Activated CD8-positive, alpha-beta T cell treated with anti-CD3 and anti-CD28 coated beads for 36 hours (primary cell): ENCODE data around the gene LPP. TPM values are rescaled to one million over a fixed set of nuclear protein-coding genes. Genes with fewer than 3 reads are reported as not detected.

Experiments used
- ATAC-seq: fragments of 200-7000 bp; cut with Tn5 transposase; one replicate; pipeline ENCODE4 v1.10.0; 2021; ENCODE audit warnings: mild to moderate bottlenecking, moderate library complexity
- CTCF ChIA-PET: fragments of 350-600 bp; sonication (Branson Sonifier 250); formaldehyde crosslinking; loops from one replicate; lab custom pipeline; 2021; ENCODE audit warnings: antibody characterized with exemption; lab: Charles Lee
- POLR2A ChIA-PET: fragments of 350-600 bp; sonication (Branson Sonifier 250); formaldehyde crosslinking; loops from one replicate; lab custom pipeline; 2021; ENCODE audit warnings: antibody characterized with exemption; lab: Charles Lee
- DNase-seq: peaks from one replicate; pipeline ENCODE4 v3.0.0-alpha.2; 2020
- H3K27ac Mint-ChIP-seq: one replicate; pipeline ENCODE4 v1.8.0; 2021; ENCODE audit warnings: mild to moderate bottlenecking, mixed read lengths
- H3K27me3 Mint-ChIP-seq: one replicate; pipeline ENCODE4 v1.8.0; 2021; ENCODE audit warnings: mixed read lengths
- H3K36me3 Mint-ChIP-seq: one replicate; pipeline ENCODE4 v1.8.0; 2021; ENCODE audit warnings: low read depth, mixed read lengths
- H3K4me1 Mint-ChIP-seq: one replicate; pipeline ENCODE4 v1.8.0; 2021; ENCODE audit warnings: low read depth, mixed read lengths
- H3K4me3 Mint-ChIP-seq: one replicate; pipeline ENCODE4 v1.8.0; 2021; ENCODE audit warnings: mild to moderate bottlenecking, moderate library complexity, mixed read lengths
- H3K9me3 Mint-ChIP-seq: one replicate; pipeline ENCODE4 v1.8.0; 2021; ENCODE audit warnings: mixed read lengths
- intact Hi-C: fragments of 100-400 bp; cut with micrococcal nuclease; formaldehyde crosslinking; loops from one replicate; pipeline ENCODE4 v1.10.0; 2022
- total RNA-seq, 2 experiments: library from RNA; stranded (reverse); gene quantifications; one replicate each; pipeline ENCODE4 v1.2.3, GENCODE V29; 2021
- TF ChIP-seq, protein P1 (sequence below): fragments of 200-600 bp; IDR thresholded peaks from one replicate; pipeline ENCODE4 v1.8.0; 2022; ENCODE audit warnings: antibody characterized with exemption, mild to moderate bottlenecking

Gene LPP
- total RNA-seq, 2 experiments from 2014 or later = 16.4 to 22.6 TPM

DNA sequence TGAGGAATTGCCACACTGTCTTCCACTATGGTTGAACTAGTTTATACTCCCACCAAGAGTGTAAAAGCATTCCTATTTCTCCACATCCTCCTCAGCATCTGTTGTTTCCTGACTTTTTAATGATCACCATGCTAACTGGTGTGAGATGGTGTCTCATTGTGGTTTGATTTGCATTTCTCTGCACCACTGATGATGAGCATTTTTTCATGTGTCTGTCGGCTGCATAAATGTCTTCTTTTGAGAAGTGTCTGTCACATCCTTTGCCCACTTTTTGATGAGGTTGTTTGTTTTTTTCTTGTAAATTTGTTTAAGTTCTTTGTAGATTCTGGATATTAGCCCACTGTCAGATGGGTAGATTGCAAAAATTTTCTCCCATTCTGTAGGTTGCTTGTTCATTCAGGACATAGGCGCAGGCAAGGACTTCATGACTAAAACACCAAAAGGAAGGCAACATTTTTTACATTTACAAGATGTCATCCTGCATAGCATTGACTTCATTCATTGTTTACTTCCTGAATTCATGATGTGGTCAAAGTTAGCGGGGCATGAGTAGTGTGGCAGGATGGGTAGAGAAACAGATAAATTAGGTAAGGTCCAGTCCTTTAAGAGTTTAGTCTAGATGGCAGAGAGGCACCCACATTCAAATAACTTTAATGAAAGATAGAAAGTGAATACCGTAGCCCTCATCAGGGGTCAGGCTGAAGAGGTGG, 45.1 kb upstream of the LPP start:
- ChIA-PET CTCF (interaction anchor here (1.4 kb wide), 1 partner anchor 369 kb away, joined by 5 read pairs; no protein-coding TSS in a partner anchor), POLR2A (no interaction called here)
- no peak for DNase-seq
- peak overlapping the region; percentile 2 for H3K27ac Mint-ChIP-seq
- no peaks in the 10 kb centered on the region for H3K27me3 Mint-ChIP-seq
- intact Hi-C loops = no loop called here
- peaks cover 1% of the 10 kb centered on the region for H3K36me3 Mint-ChIP-seq
- H3K4me3 Mint-ChIP-seq = no peak overlapping the region
- no peaks in the 10 kb centered on the region for H3K9me3 Mint-ChIP-seq
- TF ChIP-seq, protein P1, sequence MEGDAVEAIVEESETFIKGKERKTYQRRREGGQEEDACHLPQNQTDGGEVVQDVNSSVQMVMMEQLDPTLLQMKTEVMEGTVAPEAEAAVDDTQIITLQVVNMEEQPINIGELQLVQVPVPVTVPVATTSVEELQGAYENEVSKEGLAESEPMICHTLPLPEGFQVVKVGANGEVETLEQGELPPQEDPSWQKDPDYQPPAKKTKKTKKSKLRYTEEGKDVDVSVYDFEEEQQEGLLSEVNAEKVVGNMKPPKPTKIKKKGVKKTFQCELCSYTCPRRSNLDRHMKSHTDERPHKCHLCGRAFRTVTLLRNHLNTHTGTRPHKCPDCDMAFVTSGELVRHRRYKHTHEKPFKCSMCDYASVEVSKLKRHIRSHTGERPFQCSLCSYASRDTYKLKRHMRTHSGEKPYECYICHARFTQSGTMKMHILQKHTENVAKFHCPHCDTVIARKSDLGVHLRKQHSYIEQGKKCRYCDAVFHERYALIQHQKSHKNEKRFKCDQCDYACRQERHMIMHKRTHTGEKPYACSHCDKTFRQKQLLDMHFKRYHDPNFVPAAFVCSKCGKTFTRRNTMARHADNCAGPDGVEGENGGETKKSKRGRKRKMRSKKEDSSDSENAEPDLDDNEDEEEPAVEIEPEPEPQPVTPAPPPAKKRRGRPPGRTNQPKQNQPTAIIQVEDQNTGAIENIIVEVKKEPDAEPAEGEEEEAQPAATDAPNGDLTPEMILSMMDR = no peak
- ATAC-seq = no peak
- peaks cover 6% of the 10 kb centered on the region for H3K4me1 Mint-ChIP-seq

DNA sequence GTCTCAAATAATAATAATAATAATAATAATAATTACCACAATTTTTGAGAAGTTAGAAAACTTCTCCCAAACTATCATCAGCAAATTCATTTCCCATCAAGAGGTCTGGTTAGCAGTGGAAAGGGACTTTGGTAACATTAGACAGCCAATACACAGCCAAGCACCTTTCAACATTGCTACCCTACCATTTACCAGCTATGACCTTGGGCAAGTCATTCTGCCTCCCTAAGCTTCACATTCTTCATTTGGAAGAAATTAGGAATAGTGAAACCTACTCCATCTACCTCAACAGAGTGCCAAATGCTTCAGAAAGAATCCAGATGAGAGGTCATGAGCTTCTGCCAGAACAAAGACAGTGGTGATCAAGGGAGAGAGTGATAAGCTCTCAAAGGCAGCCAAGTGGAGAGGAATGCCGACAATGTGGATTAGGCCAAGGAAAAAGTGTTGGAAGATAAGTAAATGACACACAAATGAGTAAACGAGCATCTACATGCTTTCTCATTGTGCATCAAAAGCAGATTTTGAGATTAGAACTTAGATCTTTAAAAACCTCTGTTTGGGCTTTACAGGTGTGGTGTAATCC, 42.9 kb upstream of the LPP start:
- peaks cover 1% of the 10 kb centered on the region for H3K36me3 Mint-ChIP-seq
- no peaks in the 10 kb centered on the region for H3K9me3 Mint-ChIP-seq
- TF ChIP-seq, protein P1 = no peak
- H3K27ac Mint-ChIP-seq = no peak overlapping the region
- DNase-seq = no peak
- POLR2A ChIA-PET = no interaction called here
- H3K4me1 Mint-ChIP-seq = peaks cover 6% of the 10 kb centered on the region
- no peak for ATAC-seq
- no peaks in the 10 kb centered on the region for H3K27me3 Mint-ChIP-seq
- intact Hi-C loops = no loop called here
- H3K4me3 Mint-ChIP-seq = no peak overlapping the region
- CTCF ChIA-PET = no interaction called here

DNA sequence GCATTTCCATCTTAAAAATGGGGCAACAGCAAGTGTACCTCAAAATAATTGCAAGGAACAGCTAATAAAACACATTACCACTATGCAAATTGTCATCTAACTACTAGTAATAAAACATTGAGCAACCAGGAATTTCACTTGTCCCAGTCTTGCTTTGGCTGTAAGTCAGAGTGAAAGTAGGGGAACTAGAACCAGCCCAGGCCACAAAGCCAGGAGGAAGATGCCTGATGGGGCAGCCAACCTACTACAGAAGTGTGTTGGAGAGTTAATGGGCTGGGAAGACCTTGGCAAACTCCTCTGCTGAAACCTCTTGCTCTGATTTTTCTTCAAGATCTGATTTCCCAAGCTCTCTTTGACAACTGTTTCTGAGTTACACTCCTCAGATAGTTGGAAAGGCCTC, 40.2 kb upstream of the LPP start:
- no peaks in the 10 kb centered on the region for H3K9me3 Mint-ChIP-seq
- H3K4me1 Mint-ChIP-seq = peaks cover 4% of the 10 kb centered on the region
- intact Hi-C loops = no loop called here
- ChIA-PET POLR2A (interaction anchor here (0.6 to 0.7 kb wide), 2 partner anchors 710 to 864 kb away, joined by 3 to 4 read pairs; no protein-coding TSS in a partner anchor), CTCF (interaction anchor here (1.4 kb wide), 1 partner anchor 373 kb away, joined by 3 read pairs; no protein-coding TSS in a partner anchor)
- peaks cover 1% of the 10 kb centered on the region for H3K36me3 Mint-ChIP-seq
- H3K27me3 Mint-ChIP-seq = no peaks in the 10 kb centered on the region
- H3K4me3 Mint-ChIP-seq = no peak overlapping the region
- no peak for ATAC-seq
- no peak for DNase-seq
- TF ChIP-seq, protein P1 = no peak
- H3K27ac Mint-ChIP-seq = no peak overlapping the region

DNA sequence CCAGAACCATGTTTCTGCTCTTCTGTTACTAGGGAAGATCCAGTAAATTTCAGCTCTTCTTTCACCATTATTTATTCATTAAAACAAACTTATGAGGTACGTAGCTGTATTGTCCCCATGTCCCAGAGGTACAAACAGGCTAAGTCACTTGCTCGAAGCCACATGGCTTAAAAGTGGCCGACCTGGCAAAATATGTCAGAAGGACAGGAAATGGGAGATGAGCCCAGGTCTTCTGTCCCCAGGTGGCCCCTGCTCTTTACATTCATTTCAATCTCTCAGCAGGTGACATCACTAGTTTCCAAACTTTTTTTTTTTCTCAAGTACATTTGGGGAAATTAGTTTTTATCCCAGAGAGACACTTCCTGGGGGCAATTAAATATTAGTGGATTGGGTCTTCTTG, 34.1 kb upstream of the LPP start:
- H3K9me3 Mint-ChIP-seq = no peaks in the 10 kb centered on the region
- ChIA-PET POLR2A (interaction anchor here (1.0 to 1.1 kb wide), 3 partner anchors 45 to 842 kb away, joined by 3 to 4 read pairs (median 3); no protein-coding TSS in a partner anchor), CTCF (no interaction called here)
- H3K27ac Mint-ChIP-seq = no peak overlapping the region
- TF ChIP-seq, protein P1 = no peak
- H3K27me3 Mint-ChIP-seq = no peaks in the 10 kb centered on the region
- no peaks in the 10 kb centered on the region for H3K36me3 Mint-ChIP-seq
- DNase-seq = no peak
- H3K4me1 Mint-ChIP-seq = peaks cover 12% of the 10 kb centered on the region
- intact Hi-C loops = no loop called here
- no peak overlapping the region for H3K4me3 Mint-ChIP-seq
- ATAC-seq = no peak

DNA sequence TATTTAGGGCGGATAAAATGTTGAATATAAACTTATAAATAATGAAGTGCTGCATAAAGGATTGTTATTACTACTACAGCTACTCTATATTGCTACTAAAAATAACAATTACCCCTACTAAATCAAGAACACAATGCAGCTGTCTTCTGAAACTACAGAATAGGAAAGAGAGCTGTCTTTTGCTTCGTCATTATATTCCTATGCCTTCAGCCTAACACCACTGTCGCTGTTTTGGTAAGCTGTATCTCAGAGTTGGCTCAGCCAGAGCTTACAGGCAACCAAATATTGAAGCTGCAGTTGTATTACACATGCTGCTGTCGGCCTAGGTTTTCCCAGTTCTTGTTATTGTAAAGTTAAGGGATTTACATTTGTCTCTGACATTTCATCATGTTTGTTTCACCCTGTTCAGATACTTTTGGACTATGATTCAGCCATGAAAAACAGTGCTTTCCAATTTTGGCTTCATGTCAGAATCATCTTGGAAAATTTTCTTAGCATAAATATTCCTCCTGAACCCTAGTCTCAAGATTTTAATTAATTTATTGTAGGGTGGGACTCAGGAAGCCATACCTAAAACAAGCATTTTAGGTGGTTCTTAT, 31.3 kb upstream of the LPP start:
- intact Hi-C loops = no loop called here
- CTCF ChIA-PET = no interaction called here
- ATAC-seq = no peak

More for the DNA sequence above, 31.3 kb upstream of the LPP start:
- Mint-ChIP-seq H3K27ac (no peak overlapping the region), H3K27me3 (no peaks in the 10 kb centered on the region), H3K9me3 (no peaks in the 10 kb centered on the region), H3K36me3 (no peaks in the 10 kb centered on the region), H3K4me1 (peaks cover 12% of the 10 kb centered on the region), H3K4me3 (no peak overlapping the region)
- TF ChIP-seq, protein P1 = no peak
- no peak for DNase-seq
- POLR2A ChIA-PET = no interaction called here
